ENCODE results near the gene MGAT5.

DNA sequence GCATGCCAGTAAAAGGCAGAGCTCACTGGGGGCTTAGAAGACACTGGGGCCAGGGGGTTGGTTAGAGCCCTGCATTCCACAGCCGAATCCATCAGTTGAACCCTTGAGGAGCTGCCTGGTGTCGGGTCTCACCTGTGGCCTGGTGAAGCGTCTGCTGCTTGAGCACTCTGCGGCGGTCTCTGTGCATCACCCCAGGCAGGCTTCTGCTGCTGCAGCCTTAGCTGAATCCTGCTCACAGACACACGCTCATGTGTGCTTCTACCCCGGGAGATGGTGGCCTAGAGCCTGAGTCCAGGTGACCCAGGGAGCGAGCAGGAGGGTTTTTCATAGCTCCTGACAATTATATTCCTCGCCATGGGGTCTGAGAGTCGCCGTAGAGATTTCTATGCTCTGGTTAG, 192.1 kb downstream of the MGAT5 start:
- TF ChIP-seq CTCF (IDR thresholded peaks at IDR 0.05; ENCODE audit: low read depth, low read length) (no peak), EZH2phosphoT487 (IDR thresholded peaks at IDR 0.05; ENCODE audit: low read depth) (no peak)

Measured in OCI-LY3 (cell line).